Measurements from ENCODE around the gene SKI. TPM values are rescaled to one million over a fixed set of nuclear protein-coding genes. Genes with fewer than 3 reads are reported as not detected.
A peak's percentile ranks its signal among the peaks of the same experiment; 100 is the strongest.

Gene SKI
- total RNA-seq, 4 donors from 2014 or later = 60.2 to 157 (median 79.0) TPM

DNA sequence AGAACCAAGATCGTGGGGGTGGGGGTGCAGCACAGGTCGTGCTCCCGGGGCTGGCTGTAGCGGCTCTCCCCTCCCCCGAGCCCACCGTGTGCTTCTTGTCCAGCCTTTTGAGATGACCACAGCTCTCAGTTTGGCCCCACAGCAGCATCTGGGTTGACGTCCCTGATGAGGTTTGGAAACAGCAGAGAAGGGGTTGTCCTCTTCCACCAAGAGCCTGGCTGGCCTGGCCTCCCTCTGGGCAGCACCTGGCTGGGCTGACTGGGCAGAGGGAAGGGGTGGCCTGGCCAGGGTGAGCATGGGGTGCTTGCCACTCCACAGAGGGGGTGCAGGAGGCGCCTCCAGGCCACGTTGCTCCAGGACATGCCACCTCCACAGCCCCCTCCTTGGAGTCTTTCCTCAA is 61.5 kb downstream of the SKI start:
- TF ChIP-seq POLR2AphosphoS5 (IDR thresholded peaks at IDR 0.05) (no peak), POLR2A (IDR thresholded peaks at IDR 0.05) (no peak), EP300 (IDR thresholded peaks at IDR 0.05) (no peak)
- TF ChIP-seq, protein P1, sequence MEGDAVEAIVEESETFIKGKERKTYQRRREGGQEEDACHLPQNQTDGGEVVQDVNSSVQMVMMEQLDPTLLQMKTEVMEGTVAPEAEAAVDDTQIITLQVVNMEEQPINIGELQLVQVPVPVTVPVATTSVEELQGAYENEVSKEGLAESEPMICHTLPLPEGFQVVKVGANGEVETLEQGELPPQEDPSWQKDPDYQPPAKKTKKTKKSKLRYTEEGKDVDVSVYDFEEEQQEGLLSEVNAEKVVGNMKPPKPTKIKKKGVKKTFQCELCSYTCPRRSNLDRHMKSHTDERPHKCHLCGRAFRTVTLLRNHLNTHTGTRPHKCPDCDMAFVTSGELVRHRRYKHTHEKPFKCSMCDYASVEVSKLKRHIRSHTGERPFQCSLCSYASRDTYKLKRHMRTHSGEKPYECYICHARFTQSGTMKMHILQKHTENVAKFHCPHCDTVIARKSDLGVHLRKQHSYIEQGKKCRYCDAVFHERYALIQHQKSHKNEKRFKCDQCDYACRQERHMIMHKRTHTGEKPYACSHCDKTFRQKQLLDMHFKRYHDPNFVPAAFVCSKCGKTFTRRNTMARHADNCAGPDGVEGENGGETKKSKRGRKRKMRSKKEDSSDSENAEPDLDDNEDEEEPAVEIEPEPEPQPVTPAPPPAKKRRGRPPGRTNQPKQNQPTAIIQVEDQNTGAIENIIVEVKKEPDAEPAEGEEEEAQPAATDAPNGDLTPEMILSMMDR (IDR thresholded peaks at IDR 0.05) = no peak
- 25% methylated on average over 4 of the region's 9 CpGs; no CpG with 5 or more reads in 1 of the 2 donors for WGBS, 2 donors (ENCODE audit: low coverage in 1 of 2)
- Histone ChIP-seq H3K27me3 (no peaks in the 10 kb centered on the region), H3K27ac (peak overlapping the region in 3 of 4 donors; percentile 76 to 82 (median 82)), H3K4me3 (peak overlapping the region in 1 of 2 donors; percentile 41), H3K4me1 (peaks cover 7 to 97% (median 70%) of the 10 kb centered on the region in 3 donors), H3K36me3 (no peaks in the 10 kb centered on the region), H3K9me3 (no peaks in the 10 kb centered on the region)
- no peak for ATAC-seq

DNA sequence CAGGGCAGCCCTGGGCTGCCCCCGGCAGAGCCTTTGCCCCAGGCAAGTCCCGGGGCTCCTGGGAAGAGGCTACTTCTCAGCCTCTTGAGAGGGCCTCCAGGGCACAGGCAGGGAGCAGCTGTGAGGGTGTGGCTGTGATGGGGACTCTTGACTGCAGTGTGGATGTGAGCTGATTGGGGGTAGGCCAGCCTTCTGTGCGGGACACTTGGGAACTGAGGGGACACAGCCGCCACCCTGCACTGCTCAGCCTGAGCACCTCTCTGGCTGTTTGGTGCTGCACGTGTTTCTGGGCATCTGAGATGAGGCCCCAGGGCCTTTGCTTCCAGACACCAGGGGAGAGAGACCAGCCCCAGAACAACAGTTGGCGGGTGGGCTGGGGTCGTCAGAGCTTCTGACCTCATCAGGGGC is 62.1 kb downstream of the SKI start:
- WGBS, 2 donors (ENCODE audit: low coverage in 1 of 2) = 40% methylated on average over 2 of the region's 7 CpGs; no CpG with 5 or more reads in 1 of the 2 donors
- H3K27ac ChIP-seq = peak overlapping the region in 3 of 4 donors; percentile 76 to 82 (median 82)
- peaks cover 7 to 97% (median 75%) of the 10 kb centered on the region in 3 donors for H3K4me1 ChIP-seq
- H3K36me3 ChIP-seq = no peaks in the 10 kb centered on the region
- ATAC-seq = peak; percentile 9
- H3K9me3 ChIP-seq = no peaks in the 10 kb centered on the region
- TF ChIP-seq EP300 (IDR thresholded peaks at IDR 0.05) (no peak), POLR2A (IDR thresholded peaks at IDR 0.05) (no peak), POLR2AphosphoS5 (IDR thresholded peaks at IDR 0.05) (no peak)
- TF ChIP-seq, protein P1 (IDR thresholded peaks at IDR 0.05) = no peak
- no peaks in the 10 kb centered on the region for H3K27me3 ChIP-seq
- H3K4me3 ChIP-seq = peak overlapping the region in 1 of 2 donors; percentile 41

DNA sequence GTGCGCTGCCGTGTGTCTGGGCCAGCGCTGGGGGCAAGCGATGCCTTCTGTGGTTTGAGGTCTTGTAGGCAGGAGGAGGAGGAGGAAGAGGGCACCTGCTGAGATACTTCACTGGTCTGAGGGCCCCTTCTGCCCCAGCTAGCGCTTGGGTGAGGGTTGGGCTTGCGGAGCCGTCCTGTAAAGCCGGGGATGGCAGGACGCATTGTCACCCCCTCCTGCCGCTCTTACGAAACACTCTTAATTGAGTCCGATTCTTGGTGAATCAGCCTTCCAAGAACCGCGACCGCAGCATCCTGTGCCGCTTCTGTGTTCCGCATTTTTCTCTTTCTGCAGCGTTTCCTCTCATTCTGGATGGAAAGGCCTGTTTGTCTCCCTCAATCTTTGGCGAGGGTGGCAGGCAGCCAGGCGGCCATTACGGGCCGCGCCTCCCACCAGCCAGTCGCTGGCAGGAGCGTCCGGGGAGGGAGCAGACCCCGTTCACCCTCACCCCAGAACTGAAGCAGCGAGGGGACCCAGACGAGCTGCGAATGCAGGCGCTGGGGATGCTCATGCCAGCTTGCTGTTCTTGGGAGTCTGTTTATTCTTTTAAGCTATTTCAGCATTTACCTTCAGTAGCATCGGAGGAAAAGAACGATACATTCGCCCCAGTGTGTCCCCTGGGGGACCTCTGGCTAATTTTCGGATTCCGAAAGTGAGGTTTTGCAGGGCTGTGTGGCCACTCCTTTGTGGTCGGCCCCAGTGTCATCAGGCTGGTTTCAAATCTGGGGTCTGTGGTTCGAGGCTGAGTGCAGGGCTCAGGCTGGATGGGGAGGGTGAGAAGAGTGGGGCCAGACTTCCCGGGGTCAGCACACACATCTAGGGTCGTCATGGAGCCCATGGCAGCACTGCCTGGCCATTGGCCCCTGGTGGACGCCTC is 62.7 kb downstream of the SKI start:
- Histone ChIP-seq H3K4me1 (peaks cover 7 to 100% (median 79%) of the 10 kb centered on the region in 3 donors), H3K9me3 (no peaks in the 10 kb centered on the region), H3K36me3 (no peaks in the 10 kb centered on the region), H3K4me3 (peak overlapping the region in 1 of 2 donors; percentile 41), H3K27ac (peak overlapping the region in 3 of 4 donors; percentile 76 to 82 (median 82)), H3K27me3 (no peaks in the 10 kb centered on the region)
- 8 to 32% methylated on average over 9 to 18 of the region's 41 CpGs for WGBS, 2 donors (ENCODE audit: low coverage in 1 of 2)
- ATAC-seq = peak; percentile 84
- TF ChIP-seq POLR2AphosphoS5 (IDR thresholded peaks at IDR 0.05) = peak; percentile 90
- TF ChIP-seq, protein P1 (IDR thresholded peaks at IDR 0.05) = no peak
- TF ChIP-seq EP300 (IDR thresholded peaks at IDR 0.05) = no peak
- no peak for TF ChIP-seq POLR2A (IDR thresholded peaks at IDR 0.05)

DNA sequence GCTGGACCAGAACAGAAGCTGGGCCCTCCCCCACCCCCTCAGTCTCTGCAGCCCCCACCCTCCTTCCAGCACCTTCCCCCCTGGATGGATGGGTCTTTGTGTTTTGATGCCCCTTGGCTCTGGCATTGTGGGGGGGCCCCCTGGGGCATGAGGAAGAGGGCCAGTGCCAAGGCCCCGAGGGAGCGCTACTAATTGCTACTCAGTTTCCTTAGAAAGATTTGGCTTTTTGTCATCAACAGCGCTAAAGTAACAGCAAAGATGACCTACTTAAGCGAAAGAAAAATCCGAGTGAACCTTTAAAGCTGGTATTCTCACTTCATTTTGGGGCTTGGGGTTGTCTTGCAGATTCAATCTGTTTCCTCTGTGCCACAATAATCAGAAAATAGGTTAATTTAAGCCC is 63.5 kb downstream of the SKI start:
- H3K4me3 ChIP-seq = peak overlapping the region in 1 of 2 donors; percentile 41
- TF ChIP-seq, protein P1 (IDR thresholded peaks at IDR 0.05) = no peak
- TF ChIP-seq EP300 (IDR thresholded peaks at IDR 0.05) = no peak
- TF ChIP-seq POLR2A (IDR thresholded peaks at IDR 0.05) = no peak
- TF ChIP-seq POLR2AphosphoS5 (IDR thresholded peaks at IDR 0.05) = no peak
- H3K4me1 ChIP-seq = peaks cover 7 to 100% (median 82%) of the 10 kb centered on the region in 3 donors
- 31% methylated on average over 5 of the region's 5 CpGs; no CpG with 5 or more reads in 1 of the 2 donors for WGBS, 2 donors (ENCODE audit: low coverage in 1 of 2)
- H3K9me3 ChIP-seq = no peaks in the 10 kb centered on the region
- no peaks in the 10 kb centered on the region for H3K27me3 ChIP-seq
- H3K27ac ChIP-seq = peak overlapping the region in 3 of 4 donors; percentile 76 to 82 (median 82)
- ATAC-seq = no peak
- no peaks in the 10 kb centered on the region for H3K36me3 ChIP-seq
